ENCODE measurements around the gene GET3.

GRCh38 chr19:12745166-12745897, 8.0 kb downstream of the GET3 start:
- TF ChIP-seq EZH2phosphoT487 (IDR thresholded peaks at IDR 0.05; ENCODE audit: borderline replicate concordance) = no peak
- TF ChIP-seq CTCF (conservative IDR thresholded peaks at IDR 0.05; ENCODE audit: low read length) = no peak

Measured in Loucy (cell line).